ENCODE measurements around the gene BST1.

- TF ChIP-seq CTCF (IDR thresholded peaks at IDR 0.05) (no peak), POLR2A (IDR thresholded peaks at IDR 0.05) (no peak)
Measured at GRCh38 chr4:15717657-15718416, 15.0 kb downstream of the BST1 start.

Data from testis (tissue), 2 donors.